Stimulated activated CD8-positive, alpha-beta memory T cell treated with anti-CD3 and anti-CD28 coated beads, Interleukin-2, amount 100 ng/mL, for 1 hour (primary cell): ENCODE data around the gene ESYT1.

Experiments used
- DNase-seq, 2 donors: peaks; one replicate each; pipeline ENCODE4 v3.0.0-alpha.2; 2020; ENCODE audit warnings: low read depth in 2 of 2

The ESYT1 gene, protein sequence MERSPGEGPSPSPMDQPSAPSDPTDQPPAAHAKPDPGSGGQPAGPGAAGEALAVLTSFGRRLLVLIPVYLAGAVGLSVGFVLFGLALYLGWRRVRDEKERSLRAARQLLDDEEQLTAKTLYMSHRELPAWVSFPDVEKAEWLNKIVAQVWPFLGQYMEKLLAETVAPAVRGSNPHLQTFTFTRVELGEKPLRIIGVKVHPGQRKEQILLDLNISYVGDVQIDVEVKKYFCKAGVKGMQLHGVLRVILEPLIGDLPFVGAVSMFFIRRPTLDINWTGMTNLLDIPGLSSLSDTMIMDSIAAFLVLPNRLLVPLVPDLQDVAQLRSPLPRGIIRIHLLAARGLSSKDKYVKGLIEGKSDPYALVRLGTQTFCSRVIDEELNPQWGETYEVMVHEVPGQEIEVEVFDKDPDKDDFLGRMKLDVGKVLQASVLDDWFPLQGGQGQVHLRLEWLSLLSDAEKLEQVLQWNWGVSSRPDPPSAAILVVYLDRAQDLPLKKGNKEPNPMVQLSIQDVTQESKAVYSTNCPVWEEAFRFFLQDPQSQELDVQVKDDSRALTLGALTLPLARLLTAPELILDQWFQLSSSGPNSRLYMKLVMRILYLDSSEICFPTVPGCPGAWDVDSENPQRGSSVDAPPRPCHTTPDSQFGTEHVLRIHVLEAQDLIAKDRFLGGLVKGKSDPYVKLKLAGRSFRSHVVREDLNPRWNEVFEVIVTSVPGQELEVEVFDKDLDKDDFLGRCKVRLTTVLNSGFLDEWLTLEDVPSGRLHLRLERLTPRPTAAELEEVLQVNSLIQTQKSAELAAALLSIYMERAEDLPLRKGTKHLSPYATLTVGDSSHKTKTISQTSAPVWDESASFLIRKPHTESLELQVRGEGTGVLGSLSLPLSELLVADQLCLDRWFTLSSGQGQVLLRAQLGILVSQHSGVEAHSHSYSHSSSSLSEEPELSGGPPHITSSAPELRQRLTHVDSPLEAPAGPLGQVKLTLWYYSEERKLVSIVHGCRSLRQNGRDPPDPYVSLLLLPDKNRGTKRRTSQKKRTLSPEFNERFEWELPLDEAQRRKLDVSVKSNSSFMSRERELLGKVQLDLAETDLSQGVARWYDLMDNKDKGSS

DNA sequence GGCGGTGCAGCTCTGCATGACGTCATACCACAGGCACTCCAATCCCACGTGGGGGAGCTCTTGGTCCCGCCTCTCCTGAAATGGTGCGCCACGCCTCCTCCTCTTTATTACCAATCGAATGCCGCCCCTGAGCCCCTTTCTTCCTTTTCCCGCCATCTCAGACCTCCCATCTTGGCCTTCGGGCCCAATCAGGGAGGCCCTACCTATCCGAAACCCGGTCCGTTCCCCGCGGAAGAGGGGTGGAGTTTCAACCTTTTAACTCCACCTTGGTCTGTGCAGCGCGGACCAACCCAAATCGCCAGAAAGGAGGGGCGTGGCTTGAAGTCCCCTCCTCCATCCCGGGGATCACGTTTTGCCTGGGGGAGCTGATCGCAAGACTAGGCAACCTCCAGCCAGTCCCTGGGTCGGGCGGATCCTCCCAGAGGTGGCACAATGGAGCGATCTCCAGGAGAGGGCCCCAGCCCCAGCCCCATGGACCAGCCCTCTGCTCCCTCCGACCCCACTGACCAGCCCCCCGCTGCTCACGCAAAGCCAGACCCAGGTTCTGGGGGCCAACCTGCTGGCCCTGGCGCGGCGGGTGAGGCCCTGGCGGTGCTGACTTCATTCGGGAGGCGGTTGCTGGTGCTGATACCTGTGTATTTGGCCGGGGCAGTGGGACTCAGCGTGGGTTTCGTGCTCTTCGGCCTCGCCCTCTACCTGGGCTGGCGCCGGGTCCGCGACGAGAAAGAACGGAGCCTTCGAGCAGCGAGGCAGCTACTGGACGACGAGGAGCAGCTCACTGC is at the start of gene ESYT1:
Gene ESYT1, plus strand, starts transcription at position 380 of the 782 bp plus-strand sequence. Its CDS starts 53 bp downstream, at position 433.
- DNase-seq: peak; percentile 87 to 93

DNA sequence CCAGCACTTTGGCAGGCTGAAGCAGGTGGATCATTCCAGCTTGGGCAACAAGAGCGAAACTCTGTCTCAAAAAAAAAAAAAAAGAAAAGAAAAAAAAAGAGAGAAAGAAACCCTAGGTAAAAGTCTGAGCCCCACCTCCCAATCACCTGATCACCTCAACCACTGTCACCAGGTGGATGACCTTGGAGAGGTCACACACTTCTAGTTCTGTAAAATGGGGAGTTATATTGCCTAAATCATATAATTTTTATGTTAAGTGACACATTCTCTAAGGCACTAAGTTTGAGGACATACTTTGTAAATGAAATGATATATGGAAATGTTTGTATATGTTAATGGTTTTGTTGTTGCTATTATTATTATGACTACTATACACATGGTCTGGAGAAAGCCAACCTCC is 49.6 kb upstream of the ESYT1 start:
- no peak for DNase-seq

DNA sequence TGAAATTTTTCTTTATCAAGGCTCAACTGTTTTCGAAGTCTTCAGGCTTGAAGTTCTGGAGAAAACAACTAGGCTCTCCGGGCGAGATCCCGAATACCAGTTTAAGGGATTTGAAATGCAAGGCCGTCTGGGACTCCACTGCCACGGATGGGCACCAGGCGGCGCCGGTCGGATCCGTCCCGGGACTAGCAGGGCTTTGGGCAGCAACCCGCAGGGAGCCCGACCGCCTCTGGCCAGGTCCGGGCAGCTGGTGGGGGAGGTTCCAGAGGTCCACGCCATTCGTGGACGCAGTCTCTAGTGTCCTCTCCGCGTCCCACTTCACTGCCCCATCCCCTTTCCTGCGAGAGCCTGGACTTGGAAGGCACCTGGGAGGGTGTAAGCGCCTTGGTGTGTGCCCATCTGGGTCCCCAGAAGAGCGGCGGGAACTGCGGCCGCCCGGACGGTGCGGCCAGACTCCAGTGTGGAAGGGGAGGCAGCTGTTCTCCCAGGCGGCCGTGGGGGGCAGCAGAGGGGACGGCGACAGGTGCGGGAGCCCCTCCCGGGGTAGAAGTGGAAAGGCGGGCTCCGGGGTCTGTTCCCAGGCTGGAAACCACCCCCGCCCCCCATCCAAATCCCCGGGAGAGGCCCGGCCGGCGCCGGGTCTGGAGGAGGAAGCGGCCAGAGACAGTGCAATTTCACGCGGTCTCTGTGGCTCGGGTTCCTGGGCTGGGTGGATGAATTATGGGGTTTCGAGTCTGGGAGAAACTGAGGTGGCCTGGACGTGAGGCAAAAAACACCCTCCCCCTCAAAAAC is 48.9 kb upstream of the ESYT1 start:
- peak in 1 of 2 donors; percentile 8 for DNase-seq

DNA sequence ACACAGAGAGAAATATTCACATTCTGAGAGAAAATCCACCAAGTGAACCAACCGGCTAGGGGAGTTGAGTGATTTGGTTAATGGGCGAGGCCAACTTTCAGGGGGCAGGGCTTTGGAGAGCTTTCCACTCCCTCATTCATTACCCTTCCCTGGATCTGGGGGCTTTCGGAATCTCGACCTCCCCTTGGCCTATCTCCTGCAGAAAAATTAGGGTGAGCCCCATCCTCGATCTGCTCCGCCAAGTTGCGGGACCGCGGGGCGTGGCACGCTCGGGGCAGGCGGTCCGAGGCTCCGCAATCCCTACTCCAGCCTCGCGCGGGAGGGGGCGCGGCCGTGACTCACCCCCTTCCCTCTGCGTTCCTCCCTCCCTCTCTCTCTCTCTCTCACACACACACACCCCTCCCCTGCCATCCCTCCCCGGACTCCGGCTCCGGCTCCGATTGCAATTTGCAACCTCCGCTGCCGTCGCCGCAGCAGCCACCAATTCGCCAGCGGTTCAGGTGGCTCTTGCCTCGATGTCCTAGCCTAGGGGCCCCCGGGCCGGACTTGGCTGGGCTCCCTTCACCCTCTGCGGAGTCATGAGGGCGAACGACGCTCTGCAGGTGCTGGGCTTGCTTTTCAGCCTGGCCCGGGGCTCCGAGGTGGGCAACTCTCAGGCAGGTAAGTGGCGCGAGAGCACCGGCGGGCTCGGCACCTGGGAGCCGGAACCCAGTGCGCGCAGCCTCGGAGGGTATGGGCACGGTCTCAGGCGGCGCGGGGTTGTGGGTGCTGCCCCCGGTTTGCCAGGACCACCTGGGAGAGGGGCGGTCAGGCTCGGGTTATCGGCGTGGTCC is 48.1 kb upstream of the ESYT1 start, which contains the start of gene ERBB3:
Gene ERBB3, plus strand, starts transcription at position 443 of the 833 bp plus-strand sequence. Its CDS starts 136 bp downstream, at position 579.
- DNase-seq: peak; percentile 45

DNA sequence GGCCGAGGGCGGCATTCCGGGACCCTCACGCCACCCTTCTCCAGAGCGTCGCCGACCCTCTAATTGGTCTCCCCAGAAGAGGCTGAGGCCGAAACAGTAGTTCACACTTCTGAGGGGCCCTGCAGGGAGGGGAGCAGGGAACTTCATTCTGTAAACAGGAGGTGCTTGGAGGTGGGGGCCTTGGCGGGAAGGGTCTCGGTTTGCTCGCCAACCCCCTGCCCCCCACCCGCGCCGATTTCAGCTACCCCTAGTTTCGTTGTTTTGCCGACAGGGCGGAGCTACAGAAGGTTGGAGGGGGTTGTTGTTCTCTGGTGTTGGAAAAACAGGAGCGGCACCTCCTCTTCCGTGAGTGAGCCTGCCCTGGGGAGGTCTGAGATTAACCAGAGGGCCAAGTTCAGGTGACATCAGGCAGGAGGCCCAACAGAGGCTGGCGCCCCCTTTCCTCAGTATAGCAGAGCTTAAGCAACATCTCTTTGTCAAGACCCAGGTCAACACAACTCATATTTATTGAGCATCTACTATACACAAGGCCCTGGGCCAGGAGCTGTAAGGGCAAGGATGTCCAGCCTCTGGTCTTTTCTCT is 47.4 kb upstream of the ESYT1 start:
- no peak for DNase-seq

DNA sequence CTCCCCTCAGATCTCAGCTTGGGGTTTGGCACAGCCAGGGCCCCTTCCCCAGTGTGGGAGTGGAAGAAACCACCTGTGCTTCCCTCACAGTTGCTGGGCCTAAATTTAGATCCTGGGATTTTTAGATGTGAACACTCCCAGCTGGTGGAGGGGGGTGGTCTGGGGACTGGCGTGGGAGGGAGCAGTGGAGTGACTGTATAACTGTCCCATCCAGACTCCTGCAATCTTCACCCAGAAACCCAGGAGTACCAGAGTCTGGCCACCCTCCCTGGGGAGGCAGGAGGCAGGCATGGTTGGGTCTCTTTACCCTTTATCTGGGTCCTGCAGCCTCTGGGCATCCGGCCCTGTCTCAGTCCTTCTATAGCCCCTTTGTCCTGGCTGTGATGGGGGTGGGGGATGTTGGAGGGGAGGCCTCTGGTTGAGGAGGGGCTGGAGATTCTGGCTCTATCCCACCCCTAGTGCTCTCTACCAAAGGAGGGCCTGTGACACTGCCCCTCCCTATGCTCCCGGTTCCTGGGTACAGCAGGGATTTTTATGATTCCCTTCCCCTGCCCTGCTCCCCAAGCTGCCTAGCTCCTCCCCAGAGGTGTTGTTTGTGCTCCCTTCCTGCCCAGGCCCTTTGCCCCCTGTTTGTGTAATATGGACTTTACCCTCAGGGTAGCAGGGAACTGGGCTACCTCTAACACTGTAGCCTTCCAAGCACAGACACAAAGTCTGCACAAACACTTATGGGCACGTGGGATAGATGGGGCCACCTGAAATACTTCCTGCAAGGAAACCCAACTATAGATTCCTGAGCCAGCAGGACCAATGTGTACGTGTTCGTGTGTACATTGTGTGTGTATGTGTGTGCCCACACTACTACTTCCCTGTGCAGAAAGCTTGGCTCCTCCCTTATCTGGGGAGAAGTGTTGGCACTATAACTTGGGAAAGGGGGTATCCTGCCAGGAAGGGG is 46.4 kb upstream of the ESYT1 start:
- DNase-seq: no peak

DNA sequence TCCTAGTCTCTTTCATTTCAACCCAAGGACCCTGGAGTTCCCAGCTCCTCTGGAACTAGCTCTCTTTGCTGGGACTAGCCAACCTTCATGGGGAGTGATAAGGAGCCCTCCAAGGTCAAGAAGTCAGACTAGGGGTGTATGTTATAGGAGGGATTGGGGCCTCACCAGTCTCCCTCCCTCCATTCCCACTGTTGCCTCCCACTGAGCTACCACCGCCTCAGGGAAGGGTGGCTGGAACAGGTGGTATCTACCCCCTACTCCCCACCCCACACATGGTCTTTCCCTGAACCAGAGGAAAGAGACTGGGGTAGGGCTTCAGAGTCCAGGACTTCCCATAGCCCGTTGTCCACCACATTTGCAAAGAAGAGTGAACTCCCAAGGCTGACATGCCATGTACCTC is 45.7 kb upstream of the ESYT1 start:
- DNase-seq: no peak

DNA sequence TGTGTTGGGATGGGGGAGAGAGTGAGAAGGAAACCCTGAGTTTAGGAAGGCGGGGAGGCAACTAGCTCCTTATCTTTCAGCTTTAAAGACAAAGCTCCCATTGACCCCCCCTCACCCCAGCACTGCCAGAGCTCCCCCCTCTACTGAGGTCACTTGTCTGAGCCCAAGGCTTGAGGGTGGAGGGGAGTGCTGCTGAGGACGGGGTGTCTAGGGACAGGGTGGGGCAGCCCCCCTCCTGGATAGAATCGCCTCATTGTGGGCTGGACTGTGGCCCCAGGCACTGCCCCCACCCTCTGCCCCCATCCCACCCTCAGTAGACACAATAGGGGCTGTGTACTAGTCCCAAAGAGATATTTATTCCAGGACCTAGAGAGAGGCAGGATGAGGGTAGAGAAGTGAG is 45.1 kb upstream of the ESYT1 start:
- DNase-seq: no peak

DNA sequence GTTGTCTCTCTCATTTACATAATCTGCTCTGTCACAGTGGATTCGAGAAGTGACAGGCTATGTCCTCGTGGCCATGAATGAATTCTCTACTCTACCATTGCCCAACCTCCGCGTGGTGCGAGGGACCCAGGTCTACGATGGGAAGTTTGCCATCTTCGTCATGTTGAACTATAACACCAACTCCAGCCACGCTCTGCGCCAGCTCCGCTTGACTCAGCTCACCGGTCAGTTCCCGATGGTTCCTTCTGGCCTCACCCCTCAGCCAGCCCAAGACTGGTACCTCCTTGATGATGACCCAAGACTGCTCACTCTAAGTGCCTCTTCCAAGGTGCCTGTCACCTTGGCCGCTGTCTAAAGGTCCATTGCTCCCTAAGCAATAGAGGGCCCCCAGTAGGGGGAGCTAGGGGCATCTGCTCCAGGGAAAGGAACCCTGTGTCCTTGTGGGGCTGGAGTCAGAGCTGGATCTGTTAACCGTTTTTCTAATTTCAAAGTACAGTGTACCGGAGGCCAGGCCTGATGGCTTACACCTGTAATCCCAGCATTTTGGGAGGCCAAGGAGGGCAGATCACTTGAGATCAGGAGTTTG is 43.0 kb upstream of the ESYT1 start:
- no peak for DNase-seq

DNA sequence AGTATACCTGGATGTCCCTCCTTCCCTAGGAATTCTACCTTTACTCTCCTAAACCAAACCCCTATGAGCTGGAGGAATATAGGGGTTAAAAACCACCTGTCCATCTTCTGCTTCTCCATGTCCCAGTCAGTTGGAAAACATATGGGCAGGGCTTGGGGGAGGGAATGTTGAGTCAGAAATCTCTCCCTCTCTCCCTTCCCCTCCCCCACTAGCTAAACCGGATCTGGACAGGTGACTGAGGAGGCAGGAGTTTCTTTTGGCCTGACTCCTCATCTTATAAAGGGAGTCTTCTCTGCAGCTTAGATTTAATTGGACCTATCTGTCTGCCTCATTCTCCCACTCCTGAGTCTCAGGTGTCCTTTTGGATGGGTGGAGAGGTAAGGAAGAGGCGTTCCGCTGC is 42.0 kb upstream of the ESYT1 start:
- DNase-seq: no peak

DNA sequence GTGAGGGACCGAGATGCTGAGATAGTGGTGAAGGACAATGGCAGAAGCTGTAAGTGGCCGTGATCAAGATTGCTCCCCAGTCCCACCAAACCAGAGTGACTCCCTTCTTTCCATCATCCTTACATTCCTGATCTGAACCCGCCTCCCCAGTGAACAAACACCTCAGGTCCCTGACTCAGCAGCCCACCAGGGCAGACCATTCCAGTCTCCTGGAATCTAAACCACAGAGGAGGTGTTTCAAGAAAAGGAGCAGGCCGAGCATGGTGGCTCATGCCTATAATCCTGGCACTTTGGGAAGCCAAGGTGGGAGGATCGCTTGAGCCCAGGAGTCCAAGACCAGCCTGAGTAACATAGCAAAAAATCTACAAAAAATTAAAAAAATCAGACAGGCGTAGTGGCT is 41.5 kb upstream of the ESYT1 start:
- DNase-seq: no peak

DNA sequence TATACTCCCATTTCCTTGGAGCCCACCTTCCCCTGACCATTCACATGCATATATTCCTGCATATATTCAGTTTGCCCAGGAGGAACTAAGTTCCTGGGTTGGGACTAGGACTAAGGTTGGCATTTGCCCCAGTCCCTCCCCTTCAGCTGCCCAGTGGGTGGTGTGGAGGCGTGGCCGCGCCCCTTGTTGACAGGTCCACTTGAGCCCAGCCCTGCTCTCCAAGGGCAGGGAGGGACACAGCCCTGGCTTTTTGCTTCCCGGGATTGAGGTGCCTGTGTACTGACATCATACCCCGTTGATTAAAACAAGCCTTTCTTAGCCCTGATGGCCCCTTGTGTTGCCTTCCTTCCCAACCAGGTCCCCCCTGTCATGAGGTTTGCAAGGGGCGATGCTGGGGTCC is 40.8 kb upstream of the ESYT1 start:
- DNase-seq: no peak

DNA sequence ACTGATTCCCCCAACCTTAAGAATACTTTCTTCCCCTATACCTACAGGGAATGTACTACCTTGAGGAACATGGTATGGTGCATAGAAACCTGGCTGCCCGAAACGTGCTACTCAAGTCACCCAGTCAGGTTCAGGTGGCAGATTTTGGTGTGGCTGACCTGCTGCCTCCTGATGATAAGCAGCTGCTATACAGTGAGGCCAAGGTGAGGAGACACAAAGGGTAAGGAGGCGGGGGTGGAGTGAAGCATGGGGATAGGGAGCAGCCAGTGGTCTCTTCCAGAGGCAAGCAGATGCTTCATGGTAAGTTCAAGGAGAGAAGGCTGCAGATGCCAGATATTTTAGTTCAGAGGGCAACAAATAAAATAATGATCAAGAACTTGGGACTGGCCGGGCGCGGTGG is 30.3 kb upstream of the ESYT1 start:
- no peak for DNase-seq

DNA sequence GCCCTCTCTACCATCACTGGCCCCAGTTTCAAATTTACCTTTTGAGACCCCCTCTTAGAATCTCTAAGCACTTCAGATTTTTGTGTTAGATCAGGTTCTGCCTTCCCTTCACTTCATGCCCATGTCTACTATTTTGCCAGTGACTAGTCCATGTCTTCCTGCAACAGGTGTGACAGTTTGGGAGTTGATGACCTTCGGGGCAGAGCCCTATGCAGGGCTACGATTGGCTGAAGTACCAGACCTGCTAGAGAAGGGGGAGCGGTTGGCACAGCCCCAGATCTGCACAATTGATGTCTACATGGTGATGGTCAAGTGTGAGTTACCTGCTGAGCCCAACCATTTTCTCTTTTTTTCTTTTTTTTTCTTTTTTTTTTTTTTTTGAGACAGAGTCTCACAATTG is 29.5 kb upstream of the ESYT1 start:
- no peak for DNase-seq

DNA sequence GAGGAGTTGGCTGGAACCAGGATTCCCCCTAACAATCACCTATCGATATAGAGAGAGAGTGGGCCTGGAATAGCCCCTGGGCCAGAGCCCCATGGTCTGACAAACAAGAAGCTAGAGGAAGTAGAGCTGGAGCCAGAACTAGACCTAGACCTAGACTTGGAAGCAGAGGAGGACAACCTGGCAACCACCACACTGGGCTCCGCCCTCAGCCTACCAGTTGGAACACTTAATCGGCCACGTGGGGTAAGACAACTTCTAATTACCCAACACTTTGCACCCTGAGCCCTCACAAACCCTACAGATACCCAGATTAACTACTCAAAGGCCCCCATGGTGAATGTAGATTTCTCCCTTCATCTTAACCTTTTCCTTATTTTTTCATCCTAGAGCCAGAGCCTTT is 28.3 kb upstream of the ESYT1 start:
- DNase-seq: no peak

DNA sequence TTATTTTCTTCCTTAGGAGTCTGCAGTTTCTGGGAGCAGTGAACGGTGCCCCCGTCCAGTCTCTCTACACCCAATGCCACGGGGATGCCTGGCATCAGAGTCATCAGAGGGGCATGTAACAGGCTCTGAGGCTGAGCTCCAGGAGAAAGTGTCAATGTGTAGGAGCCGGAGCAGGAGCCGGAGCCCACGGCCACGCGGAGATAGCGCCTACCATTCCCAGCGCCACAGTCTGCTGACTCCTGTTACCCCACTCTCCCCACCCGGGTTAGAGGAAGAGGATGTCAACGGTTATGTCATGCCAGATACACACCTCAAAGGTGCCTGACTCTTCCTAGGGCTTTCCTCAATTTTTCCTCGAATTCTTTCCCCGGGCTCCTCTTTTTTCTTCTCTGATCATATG is 27.0 kb upstream of the ESYT1 start:
- no peak for DNase-seq

DNA sequence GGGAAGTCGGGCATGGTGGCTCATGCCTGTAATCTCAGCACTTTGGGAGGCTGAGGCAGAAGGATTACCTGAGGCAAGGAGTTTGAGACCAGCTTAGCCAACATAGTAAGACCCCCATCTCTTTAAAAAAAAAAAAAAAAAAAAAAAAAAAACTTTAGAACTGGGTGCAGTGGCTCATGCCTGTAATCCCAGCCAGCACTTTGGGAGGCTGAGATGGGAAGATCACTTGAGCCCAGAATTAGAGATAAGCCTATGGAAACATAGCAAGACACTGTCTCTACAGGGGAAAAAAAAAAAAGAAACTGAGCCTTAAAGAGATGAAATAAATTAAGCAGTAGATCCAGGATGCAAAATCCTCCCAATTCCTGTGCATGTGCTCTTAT is 25.4 kb upstream of the ESYT1 start:
- no peak for DNase-seq
